Activated T-cell treated with anti-CD3 and anti-CD28 coated beads for 1 hour (primary cell): ENCODE measurements around the gene TNIP1.
A peak's percentile ranks its signal among the peaks of the same experiment; 100 is the strongest.

Experiments used
- DNase-seq: peaks from one replicate; pipeline ENCODE4 v3.0.0-alpha.2; 2020; ENCODE audit warnings: low read depth

TNIP1 gene

DNA sequence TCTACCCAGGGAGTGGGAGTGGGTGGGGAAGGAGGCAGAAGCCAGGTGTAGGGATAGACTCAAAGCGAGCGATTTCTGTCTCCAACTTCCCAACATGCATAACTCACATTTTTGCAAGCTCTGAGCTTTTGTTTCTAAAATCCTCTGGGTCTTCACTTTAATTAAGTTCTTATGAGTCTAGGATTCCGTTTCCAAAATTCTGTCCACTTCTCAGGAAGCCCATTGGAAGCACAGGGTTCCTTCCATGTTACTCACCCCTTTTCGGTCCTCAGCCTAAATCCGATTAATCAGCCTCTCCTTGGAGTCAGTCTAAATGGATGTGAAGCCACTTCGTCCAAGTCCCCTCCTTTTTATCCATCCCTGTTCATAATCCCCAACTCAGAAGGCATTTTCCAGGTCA is 59.1 kb downstream of the TNIP1 start:
- no peak for DNase-seq

- DNase-seq = peak; percentile 24
Measured at GRCh38 chr5:151020304-151021110, 60.3 kb downstream of the TNIP1 start, which contains the start of gene GPX3. Gene GPX3, plus strand, starts transcription at chr5:151020591. Its CDS starts 64 bp downstream, at chr5:151020655.

DNA sequence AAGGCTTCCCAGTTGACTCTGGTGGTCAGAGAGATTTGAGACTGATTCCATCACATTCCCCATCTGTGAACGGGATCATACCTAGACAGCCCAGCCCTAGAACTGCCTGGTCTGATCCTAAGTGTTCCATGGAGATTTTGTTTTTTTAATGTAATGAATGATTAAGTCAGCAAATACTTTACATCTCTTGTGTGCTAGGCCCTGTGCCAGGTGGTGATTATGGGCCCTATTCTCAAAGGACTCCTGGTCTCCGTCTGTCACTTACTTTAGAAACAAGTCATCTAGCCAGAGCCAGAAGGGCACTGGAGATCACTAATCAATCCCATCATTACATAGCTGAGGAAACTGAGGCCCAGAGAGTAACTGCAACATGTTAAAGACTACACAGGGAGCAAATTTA is 61.5 kb downstream of the TNIP1 start:
- DNase-seq = no peak

DNA sequence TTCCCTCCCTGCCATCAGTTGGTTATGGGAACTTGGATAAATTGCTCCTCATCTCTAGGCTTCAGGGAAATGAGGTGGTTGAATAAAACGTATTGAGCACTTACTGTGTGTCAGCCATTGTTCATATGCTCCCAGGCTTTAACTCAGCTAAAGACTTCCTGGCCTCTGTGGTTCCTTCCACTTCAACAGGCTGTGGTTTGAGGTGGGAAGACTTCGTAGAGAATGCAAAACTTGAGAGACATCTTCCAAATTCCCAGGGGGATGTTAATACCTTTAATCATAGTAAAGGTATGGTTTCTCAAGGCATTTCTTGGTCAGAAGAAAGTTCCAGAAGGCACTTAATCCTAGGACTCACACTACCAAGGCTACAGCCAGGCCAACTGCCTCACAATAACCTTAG is 62.0 kb downstream of the TNIP1 start:
- no peak for DNase-seq

GRCh38 chr5:151017897-151018296 is 62.9 kb downstream of the TNIP1 start:
- DNase-seq = no peak

- no peak for DNase-seq
Measured at GRCh38 chr5:151016700-151017099, 64.1 kb downstream of the TNIP1 start.

DNA sequence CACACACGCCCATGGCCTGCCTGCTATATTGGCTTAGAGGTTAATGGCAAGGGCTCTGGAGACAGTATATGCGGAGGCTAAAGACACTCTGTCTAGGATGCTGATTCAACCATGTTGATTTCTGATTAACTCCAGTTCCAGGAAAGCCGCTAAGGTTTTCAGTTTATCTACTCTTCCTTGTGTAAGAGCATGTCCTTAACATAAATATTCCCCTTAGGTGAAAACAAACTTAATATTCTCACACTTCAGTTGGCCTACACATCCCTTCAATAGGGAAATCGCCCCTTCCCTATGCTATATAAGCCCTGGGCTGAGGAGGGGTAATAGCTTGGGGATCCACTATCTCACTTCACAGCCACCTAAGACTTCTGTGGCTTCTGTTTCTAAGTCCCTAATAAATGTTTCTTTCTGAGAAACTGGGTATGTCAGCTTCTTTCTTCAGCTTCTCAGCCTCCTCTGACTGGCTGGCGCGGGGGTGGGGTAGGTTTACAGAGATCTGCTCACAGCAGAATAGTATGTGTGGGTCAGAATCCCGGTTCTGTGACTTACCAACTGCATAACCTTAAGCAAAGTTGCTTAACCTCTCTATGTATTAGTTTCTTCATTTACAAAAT is 64.8 kb downstream of the TNIP1 start:
- DNase-seq = no peak

- DNase-seq = no peak
Measured at GRCh38 chr5:151014680-151015343, 66.0 kb downstream of the TNIP1 start.

- DNase-seq = no peak
Measured at GRCh38 chr5:151012862-151013261, 68.0 kb downstream of the TNIP1 start.

DNA sequence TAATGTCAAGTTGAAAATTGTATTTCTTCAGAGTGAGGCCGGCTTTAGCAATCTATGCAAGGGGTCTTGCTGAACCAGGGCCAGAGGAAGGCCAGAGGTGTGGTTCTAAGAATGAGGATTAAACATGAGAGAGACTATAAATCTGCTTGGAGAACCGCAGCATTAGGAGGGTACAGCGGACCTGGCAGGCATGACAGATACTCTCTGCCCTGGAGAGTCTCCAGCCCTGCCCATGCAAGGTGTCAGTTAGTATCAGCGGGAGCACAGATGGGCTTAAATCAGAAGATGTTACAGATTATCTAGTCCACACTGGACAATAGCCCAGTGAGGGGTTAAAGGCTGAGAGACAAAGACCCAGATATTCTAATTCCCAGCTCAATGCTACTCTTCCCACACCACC is 71.9 kb downstream of the TNIP1 start:
- no peak for DNase-seq

DNA sequence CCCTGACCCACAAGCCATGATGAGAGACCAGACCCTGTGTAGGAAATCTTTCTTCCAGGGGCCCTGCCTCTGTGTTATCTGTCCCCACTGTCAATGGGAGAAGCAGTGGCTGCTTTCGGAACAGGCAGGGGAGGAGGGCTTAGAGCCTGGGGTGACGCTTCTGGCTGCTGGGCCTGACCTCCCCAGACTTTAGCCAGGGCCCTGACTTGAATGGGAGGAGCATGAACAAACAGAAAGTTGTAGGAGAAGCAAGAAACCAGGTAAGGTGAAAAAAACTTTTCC is 72.7 kb downstream of the TNIP1 start:
- DNase-seq = no peak

DNA sequence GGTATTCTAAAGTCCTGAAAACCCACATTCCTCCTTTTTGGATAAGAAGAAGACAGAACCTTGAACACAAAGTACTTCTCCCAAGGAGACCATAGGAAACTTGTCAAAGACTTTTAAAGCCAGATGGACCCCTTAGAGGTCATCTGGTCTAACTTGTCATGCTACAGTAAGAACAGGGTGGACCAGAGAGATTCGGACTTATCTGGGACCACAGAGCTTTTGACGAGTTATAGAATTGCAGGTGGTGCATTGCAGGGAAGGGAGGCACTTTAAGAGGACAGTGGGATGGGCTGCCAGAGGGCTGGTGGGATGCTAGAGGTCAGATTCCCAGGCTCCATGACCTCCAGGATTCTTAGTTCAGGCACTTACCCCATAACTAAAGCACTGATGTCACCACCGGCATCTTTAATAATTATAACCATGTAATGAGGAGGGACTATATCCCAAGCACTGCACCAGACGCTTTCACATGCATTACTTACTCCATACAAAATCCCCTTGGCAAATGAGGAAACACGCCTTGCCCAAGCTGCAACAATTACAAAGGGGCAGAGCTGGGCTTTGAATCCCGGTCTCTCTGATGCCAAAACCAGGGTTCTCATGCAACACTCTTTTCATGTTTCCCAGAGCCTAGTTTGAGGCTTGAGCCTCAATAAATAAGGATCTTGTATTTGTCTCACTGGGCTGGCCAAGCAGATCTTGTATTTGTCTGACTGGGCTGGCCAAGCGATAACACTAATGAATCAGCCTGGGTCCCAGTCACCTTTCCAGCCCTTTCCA is 73.2 kb downstream of the TNIP1 start:
- no peak for DNase-seq

- no peak for DNase-seq
Measured at GRCh38 chr5:151006704-151007334, 74.0 kb downstream of the TNIP1 start.

DNA sequence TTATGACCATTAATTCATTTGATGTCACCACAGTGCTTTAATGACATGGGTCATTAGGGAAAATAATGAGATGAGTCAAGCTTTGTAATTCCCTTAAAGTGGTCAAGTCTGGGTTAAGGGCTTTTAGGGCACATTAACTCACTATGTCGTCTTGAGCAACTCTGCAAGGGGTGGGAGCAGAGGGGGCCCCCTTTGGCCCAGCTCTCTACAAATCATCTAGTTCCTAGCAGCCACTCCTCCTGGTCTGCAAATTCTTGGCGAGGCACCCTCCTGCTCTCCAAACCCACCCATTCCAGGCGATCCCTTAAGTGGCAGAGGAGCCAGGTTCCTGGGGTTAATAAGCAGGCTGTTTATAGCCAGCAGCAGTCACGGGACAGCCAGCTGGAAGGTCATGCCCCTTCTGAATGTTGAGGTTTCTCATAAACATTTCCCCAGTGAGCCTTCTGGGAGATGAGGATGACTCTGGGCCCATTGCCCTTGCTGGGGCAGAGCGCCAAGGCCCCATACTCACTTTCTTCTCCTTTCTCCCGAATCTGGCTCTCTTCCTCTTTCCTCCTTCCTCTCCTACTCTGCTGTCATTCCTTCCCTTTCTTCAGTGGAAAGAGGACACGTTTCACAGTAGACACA is 74.8 kb downstream of the TNIP1 start:
- no peak for DNase-seq

DNA sequence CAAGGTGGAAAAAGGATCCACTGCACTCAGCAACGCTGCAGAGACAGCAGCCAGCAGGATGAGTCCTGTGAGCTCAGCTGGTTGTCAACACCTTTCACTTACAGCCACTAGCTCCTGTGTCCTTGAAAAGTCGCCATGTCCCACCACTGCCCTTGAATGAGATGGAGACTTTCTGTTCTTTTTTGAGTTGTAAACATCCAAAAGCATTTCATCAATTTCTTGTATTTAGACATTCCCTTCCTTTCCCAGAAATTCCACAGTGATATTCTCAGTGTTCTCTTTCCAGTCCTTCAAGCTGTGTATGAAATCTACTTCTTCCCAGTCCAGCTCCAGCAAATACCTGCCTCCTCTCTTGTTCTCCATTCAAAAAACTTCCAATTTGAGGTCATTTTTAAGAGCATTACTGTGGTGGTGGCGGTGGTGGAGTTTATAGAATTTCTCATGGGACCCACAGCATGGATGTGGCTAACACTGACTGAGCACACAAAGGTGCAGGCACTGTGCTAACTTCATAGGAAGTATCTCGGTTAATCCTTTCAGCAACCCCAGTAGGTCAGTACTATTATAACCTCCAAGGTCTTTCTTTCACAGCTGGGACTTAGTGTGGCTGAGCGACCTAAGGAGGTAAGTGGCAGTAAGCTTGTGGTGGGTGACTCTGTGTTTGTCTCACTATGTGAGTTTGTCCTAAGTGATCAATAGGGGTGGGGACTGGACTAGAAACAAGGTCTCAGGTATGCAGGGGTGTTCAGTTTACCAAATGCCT is 75.5 kb downstream of the TNIP1 start:
- no peak for DNase-seq

DNA sequence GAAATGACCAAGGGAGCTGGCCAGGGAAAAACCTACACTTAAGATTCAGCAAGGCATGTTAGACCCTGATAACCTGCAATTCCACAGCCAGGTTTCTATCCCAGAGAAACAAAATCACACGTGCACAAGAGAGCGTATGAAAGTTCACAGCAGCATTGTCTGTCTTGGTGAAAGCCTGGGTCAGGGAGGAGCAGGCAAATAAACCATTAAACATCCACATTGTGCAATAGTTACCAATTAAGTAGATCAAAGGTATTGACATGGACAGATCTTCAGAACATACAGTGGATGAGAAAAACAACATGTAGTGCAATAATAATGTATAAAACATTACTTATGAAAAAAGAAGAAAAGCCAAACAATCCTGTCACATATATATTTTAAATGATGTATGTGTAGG is 76.3 kb downstream of the TNIP1 start:
- DNase-seq = no peak

DNA sequence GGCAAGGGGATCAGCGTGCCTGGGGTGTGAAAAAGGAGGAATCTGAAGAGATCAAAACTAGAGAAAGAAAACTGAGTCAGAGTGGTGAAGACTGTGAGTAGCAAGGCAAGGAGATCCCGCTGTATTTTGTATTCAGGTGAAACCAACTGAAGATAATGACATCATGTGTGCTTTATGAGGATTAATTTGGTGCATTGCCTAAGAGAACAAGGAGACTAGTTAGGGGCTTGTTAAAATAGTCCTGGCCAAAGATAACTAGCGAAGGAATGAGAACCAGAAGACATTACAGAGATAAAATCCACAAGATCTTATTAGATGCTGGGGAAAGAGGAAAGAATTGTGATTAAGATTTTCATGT is 77.4 kb downstream of the TNIP1 start:
- DNase-seq = no peak

DNA sequence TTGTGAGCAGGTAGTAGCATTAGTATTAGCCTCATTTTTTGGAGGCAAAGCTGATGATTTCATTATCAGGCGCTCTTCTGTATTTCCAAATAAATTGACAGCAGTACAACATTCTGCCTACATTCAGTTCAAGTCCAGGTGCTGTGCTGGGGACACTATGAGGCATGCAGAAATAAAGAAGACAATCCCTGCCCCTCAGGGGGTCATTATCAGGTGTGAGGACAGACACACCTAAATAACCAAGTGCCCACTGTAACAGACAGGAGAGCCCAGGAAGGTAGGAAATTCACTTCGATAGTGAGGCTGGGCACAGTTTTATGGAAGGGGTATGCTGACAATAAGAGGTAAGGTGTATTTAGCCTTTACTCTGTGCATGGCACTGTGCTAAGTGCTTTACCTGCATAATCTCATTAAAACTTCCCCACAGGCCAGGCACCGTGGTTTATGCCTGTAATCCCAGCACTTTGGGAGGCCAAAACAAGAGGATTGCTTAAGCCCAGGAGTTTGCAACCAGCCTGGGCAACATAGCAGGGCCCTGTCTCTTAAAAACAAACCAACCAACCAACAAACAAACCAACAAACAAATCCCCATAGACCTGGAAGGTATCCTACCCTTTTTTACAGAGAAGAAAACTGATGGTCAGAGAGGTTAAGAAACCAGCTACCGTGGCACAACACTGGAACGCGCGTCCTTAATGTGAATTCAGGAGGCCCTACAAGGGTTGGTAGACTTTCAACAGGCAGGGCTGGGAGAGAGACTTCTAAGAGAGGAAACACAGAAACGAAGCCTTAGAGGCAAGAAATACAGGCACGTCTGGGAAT is 77.9 kb downstream of the TNIP1 start:
- no peak for DNase-seq

DNA sequence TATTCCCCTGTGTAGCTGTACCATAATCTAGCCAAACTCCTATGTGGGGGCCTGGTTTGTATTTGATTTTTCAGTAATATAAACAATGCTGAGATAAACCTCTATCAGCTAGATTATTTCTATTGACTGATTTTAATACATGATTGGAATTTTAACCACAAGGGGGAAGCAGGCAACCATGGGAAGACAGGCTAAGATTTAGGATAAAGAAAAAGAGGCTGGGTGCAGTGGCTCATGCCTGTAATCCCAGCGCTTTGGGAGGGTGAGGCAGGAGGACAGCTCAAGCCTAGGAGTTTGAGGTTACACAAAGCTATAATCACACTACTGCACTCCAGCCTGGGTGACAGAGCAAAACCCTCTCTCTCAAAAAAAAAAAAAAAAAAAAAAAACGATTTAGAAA is 78.6 kb downstream of the TNIP1 start:
- DNase-seq = no peak

GRCh38 chr5:151001436-151001835 is 79.4 kb downstream of the TNIP1 start:
- DNase-seq = no peak
